ENCODE measurements around the gene EFCAB9.
A peak's percentile ranks its signal among the peaks of the same experiment; 100 is the strongest.

Gene EFCAB9

GRCh38 chr5:172211676-172212075 is 17.7 kb downstream of the EFCAB9 start:
- Histone ChIP-seq H3K36me3 (ENCODE audit: control insufficient read depth in 4 of 4, insufficient read depth in 4 of 4, low read length in 3 of 4) (peaks cover 5 to 21% (median 12%) of the 10 kb centered on the region in 4 experiments), H3K9me3 (ENCODE audit: control extremely low read depth in 1 of 5, control insufficient read depth in 4 of 5, insufficient read depth in 2 of 5, low read depth in 1 of 5, low read length in 4 of 5) (peaks cover 0 to 3% (median 0%) of the 10 kb centered on the region in 5 experiments), H3K27ac (ENCODE audit: insufficient read depth in 1 of 2, low read depth in 1 of 2, low read length in 2 of 2, poor library complexity in 1 of 2, severe bottlenecking in 2 of 2) (no peak overlapping the region), H3K4me3 (ENCODE audit: control insufficient read depth in 1 of 7, extremely low read depth in 1 of 7, insufficient read depth in 4 of 7, low read depth in 2 of 7, low read length in 6 of 7) (no peak overlapping the region), H3K4me1 (ENCODE audit: control extremely low read depth in 1 of 4, control insufficient read depth in 4 of 4, insufficient read depth in 4 of 4, low read length in 3 of 4) (peaks cover 13 to 21% (median 20%) of the 10 kb centered on the region in 4 experiments), H3K27me3 (replicated peaks in 2 of 5; ENCODE audit: control insufficient read depth in 4 of 5, insufficient read depth in 5 of 5, low read length in 4 of 5) (no peaks in the 10 kb centered on the region)
- CTCF ChIA-PET, result interaction anchor here (1.2 to 3.0 kb wide), 3 partner anchors 18 to 82 kb away, joined by 3 to 7 read pairs (median 3); partner anchors contain the start of gene STK10
- no peak for DNase-seq
- POLR2A ChIA-PET, result no interaction called here
- WGBS (ENCODE audit: insufficient coverage), result 95% methylated on average over 8 of the region's 8 CpGs

GRCh38 chr5:172213126-172213525 is 19.2 kb downstream of the EFCAB9 start:
- peaks cover 3 to 7% (median 6%) of the 10 kb centered on the region in 4 experiments for H3K4me1 ChIP-seq (ENCODE audit: control extremely low read depth in 1 of 4, control insufficient read depth in 4 of 4, insufficient read depth in 4 of 4, low read length in 3 of 4)
- no peaks in the 10 kb centered on the region for H3K27me3 ChIP-seq (replicated peaks in 2 of 5; ENCODE audit: control insufficient read depth in 4 of 5, insufficient read depth in 5 of 5, low read length in 4 of 5)
- CTCF ChIA-PET, result interaction anchor here (3.0 kb wide), 1 partner anchor 24 kb away, joined by 7 read pairs; the partner anchor contains the start of gene STK10
- H3K4me3 ChIP-seq (ENCODE audit: control insufficient read depth in 1 of 7, extremely low read depth in 1 of 7, insufficient read depth in 4 of 7, low read depth in 2 of 7, low read length in 6 of 7), result no peak overlapping the region
- 95% methylated on average over 3 of the region's 4 CpGs for WGBS (ENCODE audit: insufficient coverage)
- POLR2A ChIA-PET, result interaction anchor here (0.7 kb wide), 1 partner anchor 9 kb away, joined by 3 read pairs; no protein-coding TSS in a partner anchor
- H3K9me3 ChIP-seq (ENCODE audit: control extremely low read depth in 1 of 5, control insufficient read depth in 4 of 5, insufficient read depth in 2 of 5, low read depth in 1 of 5, low read length in 4 of 5), result peaks cover 0 to 3% (median 0%) of the 10 kb centered on the region in 5 experiments
- no peak overlapping the region for H3K27ac ChIP-seq (ENCODE audit: insufficient read depth in 1 of 2, low read depth in 1 of 2, low read length in 2 of 2, poor library complexity in 1 of 2, severe bottlenecking in 2 of 2)
- no peak for DNase-seq
- H3K36me3 ChIP-seq (ENCODE audit: control insufficient read depth in 4 of 4, insufficient read depth in 4 of 4, low read length in 3 of 4), result peaks cover 5 to 28% (median 15%) of the 10 kb centered on the region in 4 experiments

GRCh38 chr5:172216345-172216744 is 22.4 kb downstream of the EFCAB9 start:
- H3K36me3 ChIP-seq (ENCODE audit: control insufficient read depth in 4 of 4, insufficient read depth in 4 of 4, low read length in 3 of 4), result peaks cover 11 to 36% (median 23%) of the 10 kb centered on the region in 4 experiments
- POLR2A ChIA-PET, result no interaction called here
- H3K4me1 ChIP-seq (ENCODE audit: control extremely low read depth in 1 of 4, control insufficient read depth in 4 of 4, insufficient read depth in 4 of 4, low read length in 3 of 4), result no peaks in the 10 kb centered on the region
- H3K27me3 ChIP-seq (replicated peaks in 2 of 5; ENCODE audit: control insufficient read depth in 4 of 5, insufficient read depth in 5 of 5, low read length in 4 of 5), result no peaks in the 10 kb centered on the region
- H3K27ac ChIP-seq (ENCODE audit: insufficient read depth in 1 of 2, low read depth in 1 of 2, low read length in 2 of 2, poor library complexity in 1 of 2, severe bottlenecking in 2 of 2), result no peak overlapping the region
- H3K4me3 ChIP-seq (ENCODE audit: control insufficient read depth in 1 of 7, extremely low read depth in 1 of 7, insufficient read depth in 4 of 7, low read depth in 2 of 7, low read length in 6 of 7), result no peak overlapping the region
- WGBS (ENCODE audit: insufficient coverage), result no CpG with 5 or more reads among the region's 3 CpGs
- CTCF ChIA-PET, result no interaction called here
- peak in 1 of 3 donors; percentile 17 for DNase-seq
- peaks cover 0 to 12% (median 3%) of the 10 kb centered on the region in 5 experiments for H3K9me3 ChIP-seq (ENCODE audit: control extremely low read depth in 1 of 5, control insufficient read depth in 4 of 5, insufficient read depth in 2 of 5, low read depth in 1 of 5, low read length in 4 of 5)

- Histone ChIP-seq H3K36me3 (ENCODE audit: control insufficient read depth in 4 of 4, insufficient read depth in 4 of 4, low read length in 3 of 4) (peaks cover 8 to 33% (median 26%) of the 10 kb centered on the region in 4 experiments), H3K4me3 (ENCODE audit: control insufficient read depth in 1 of 7, extremely low read depth in 1 of 7, insufficient read depth in 4 of 7, low read depth in 2 of 7, low read length in 6 of 7) (no peak overlapping the region), H3K9me3 (ENCODE audit: control extremely low read depth in 1 of 5, control insufficient read depth in 4 of 5, insufficient read depth in 2 of 5, low read depth in 1 of 5, low read length in 4 of 5) (peaks cover 0 to 10% (median 3%) of the 10 kb centered on the region in 5 experiments), H3K27me3 (replicated peaks in 2 of 5; ENCODE audit: control insufficient read depth in 4 of 5, insufficient read depth in 5 of 5, low read length in 4 of 5) (no peaks in the 10 kb centered on the region), H3K4me1 (ENCODE audit: control extremely low read depth in 1 of 4, control insufficient read depth in 4 of 4, insufficient read depth in 4 of 4, low read length in 3 of 4) (no peaks in the 10 kb centered on the region), H3K27ac (ENCODE audit: insufficient read depth in 1 of 2, low read depth in 1 of 2, low read length in 2 of 2, poor library complexity in 1 of 2, severe bottlenecking in 2 of 2) (no peak overlapping the region)
- CTCF ChIA-PET, result no interaction called here
- 100% methylated on average over 1 of the region's 2 CpGs for WGBS (ENCODE audit: insufficient coverage)
- POLR2A ChIA-PET, result no interaction called here
- no peak for DNase-seq
These were observed 25.3 kb downstream of the EFCAB9 start for GRCh38 chr5:172219296-172219695.

- H3K27me3 ChIP-seq (replicated peaks in 2 of 5; ENCODE audit: control insufficient read depth in 4 of 5, insufficient read depth in 5 of 5, low read length in 4 of 5), result no peaks in the 10 kb centered on the region
- H3K36me3 ChIP-seq (ENCODE audit: control insufficient read depth in 4 of 4, insufficient read depth in 4 of 4, low read length in 3 of 4), result peaks cover 10 to 25% (median 21%) of the 10 kb centered on the region in 4 experiments
- peaks cover 0 to 6% (median 0%) of the 10 kb centered on the region in 4 experiments for H3K4me1 ChIP-seq (ENCODE audit: control extremely low read depth in 1 of 4, control insufficient read depth in 4 of 4, insufficient read depth in 4 of 4, low read length in 3 of 4)
- no peak overlapping the region for H3K27ac ChIP-seq (ENCODE audit: insufficient read depth in 1 of 2, low read depth in 1 of 2, low read length in 2 of 2, poor library complexity in 1 of 2, severe bottlenecking in 2 of 2)
- H3K4me3 ChIP-seq (ENCODE audit: control insufficient read depth in 1 of 7, extremely low read depth in 1 of 7, insufficient read depth in 4 of 7, low read depth in 2 of 7, low read length in 6 of 7), result no peak overlapping the region
- peaks cover 0 to 9% (median 3%) of the 10 kb centered on the region in 5 experiments for H3K9me3 ChIP-seq (ENCODE audit: control extremely low read depth in 1 of 5, control insufficient read depth in 4 of 5, insufficient read depth in 2 of 5, low read depth in 1 of 5, low read length in 4 of 5)
- ChIA-PET POLR2A (no interaction called here), CTCF (interaction anchor here (0.9 kb wide), 1 partner anchor 10 kb away, joined by 3 read pairs; no protein-coding TSS in a partner anchor)
- DNase-seq, result no peak
- 98% methylated on average over 5 of the region's 10 CpGs for WGBS (ENCODE audit: insufficient coverage)
These were observed 30.2 kb downstream of the EFCAB9 start for GRCh38 chr5:172223901-172224873.

GRCh38 chr5:172224996-172225395 is 31.0 kb downstream of the EFCAB9 start:
- Histone ChIP-seq H3K4me1 (ENCODE audit: control extremely low read depth in 1 of 4, control insufficient read depth in 4 of 4, insufficient read depth in 4 of 4, low read length in 3 of 4) (peaks cover 0 to 6% (median 0%) of the 10 kb centered on the region in 4 experiments), H3K27me3 (replicated peaks in 2 of 5; ENCODE audit: control insufficient read depth in 4 of 5, insufficient read depth in 5 of 5, low read length in 4 of 5) (no peaks in the 10 kb centered on the region), H3K4me3 (ENCODE audit: control insufficient read depth in 1 of 7, extremely low read depth in 1 of 7, insufficient read depth in 4 of 7, low read depth in 2 of 7, low read length in 6 of 7) (no peak overlapping the region), H3K36me3 (ENCODE audit: control insufficient read depth in 4 of 4, insufficient read depth in 4 of 4, low read length in 3 of 4) (peaks cover 5 to 19% (median 15%) of the 10 kb centered on the region in 4 experiments), H3K27ac (ENCODE audit: insufficient read depth in 1 of 2, low read depth in 1 of 2, low read length in 2 of 2, poor library complexity in 1 of 2, severe bottlenecking in 2 of 2) (no peak overlapping the region), H3K9me3 (ENCODE audit: control extremely low read depth in 1 of 5, control insufficient read depth in 4 of 5, insufficient read depth in 2 of 5, low read depth in 1 of 5, low read length in 4 of 5) (peaks cover 0 to 6% (median 2%) of the 10 kb centered on the region in 5 experiments)
- ChIA-PET CTCF (interaction anchor here (0.9 kb wide), 1 partner anchor 11 kb away, joined by 3 read pairs; no protein-coding TSS in a partner anchor), POLR2A (no interaction called here)
- no peak for DNase-seq
- WGBS (ENCODE audit: insufficient coverage), result no CpG with 5 or more reads among the region's 1 CpG
